Suppressor macrophage treated with lipopolysaccharide for 4 hours (primary cell): ENCODE data around the gene SH2D1A.
"Not testable (repeated sequence)": the region's sequence is repeated elsewhere in the genome, so short reads cannot be mapped to it uniquely, and the experiment has no call there.

Source experiments
- DNase-seq: peaks from one replicate; pipeline ENCODE4 v3.0.0-alpha.2; 2020

SH2D1A gene

DNA sequence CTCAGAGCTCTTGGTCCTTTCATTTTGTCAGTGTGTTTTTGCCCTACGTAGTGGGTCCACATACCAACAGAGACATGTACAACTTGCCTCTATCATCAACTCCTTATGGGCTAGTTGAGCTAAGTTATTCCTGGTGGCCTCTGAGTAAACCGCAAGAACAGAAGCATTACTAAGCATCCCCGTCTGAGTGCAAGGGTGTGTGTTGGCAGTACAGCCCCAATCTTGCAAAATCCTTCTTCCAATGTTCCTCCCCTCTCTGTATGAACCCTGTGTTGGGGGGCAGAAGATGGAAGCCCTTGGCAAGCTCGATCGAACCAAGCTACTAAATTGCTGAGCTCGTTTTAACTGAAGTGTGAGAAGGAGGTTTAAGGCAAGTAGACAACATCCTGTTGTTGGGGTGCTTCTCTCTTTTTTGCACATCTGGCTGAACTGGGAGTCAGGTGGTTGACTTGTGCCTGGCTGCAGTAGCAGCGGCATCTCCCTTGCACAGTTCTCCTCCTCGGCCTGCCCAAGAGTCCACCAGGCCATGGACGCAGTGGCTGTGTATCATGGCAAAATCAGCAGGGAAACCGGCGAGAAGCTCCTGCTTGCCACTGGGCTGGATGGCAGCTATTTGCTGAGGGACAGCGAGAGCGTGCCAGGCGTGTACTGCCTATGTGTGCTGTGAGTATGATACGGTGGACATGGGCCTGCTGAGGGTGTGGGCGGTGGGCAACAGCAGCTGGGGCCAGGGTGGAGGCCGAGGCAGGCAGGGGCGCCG, at the start of gene SH2D1A:
Gene SH2D1A, plus strand, starts transcription at position 447 of the 760 bp plus-strand sequence. Its CDS starts 80 bp downstream, at position 527.
- no peak for DNase-seq

DNA sequence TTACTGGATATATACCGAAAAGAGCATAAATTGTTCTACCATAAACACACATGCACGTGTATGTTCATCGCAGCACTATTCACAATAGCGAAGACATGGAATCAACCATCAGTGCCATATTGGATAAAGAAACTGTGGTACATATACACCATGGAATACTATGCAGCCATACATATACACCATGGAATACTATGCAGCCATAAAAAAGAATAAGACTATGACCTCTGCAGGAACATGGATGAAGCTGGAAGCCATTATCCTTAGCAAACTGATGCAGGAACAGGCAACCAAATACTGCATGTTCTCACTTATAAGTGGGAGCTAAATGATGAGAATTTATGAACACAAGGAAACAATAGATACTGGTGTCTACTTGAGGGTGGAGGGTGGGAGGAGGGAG, 47.0 kb upstream of the SH2D1A start:
- DNase-seq, result not testable (repeated sequence)

DNA sequence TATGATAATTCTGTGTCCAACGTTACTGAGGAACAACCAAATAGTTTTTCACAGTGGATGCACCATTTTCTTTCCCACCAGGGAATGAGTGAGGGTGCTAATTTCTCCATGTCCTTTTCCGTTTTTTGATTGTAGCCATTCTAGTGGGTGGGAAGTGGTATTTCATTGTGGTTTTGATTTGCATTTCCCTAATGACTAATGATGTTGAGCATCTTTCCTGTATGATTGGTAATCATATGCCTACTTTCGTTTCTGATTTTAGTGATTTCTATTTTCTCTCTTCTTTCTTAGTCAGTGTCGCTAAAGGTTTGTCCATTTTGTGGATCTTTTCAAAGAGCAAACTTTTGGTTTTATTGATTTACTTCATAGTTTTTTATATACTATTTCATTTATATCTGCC, 46.0 kb upstream of the SH2D1A start:
- DNase-seq, result peak; percentile 42

DNA sequence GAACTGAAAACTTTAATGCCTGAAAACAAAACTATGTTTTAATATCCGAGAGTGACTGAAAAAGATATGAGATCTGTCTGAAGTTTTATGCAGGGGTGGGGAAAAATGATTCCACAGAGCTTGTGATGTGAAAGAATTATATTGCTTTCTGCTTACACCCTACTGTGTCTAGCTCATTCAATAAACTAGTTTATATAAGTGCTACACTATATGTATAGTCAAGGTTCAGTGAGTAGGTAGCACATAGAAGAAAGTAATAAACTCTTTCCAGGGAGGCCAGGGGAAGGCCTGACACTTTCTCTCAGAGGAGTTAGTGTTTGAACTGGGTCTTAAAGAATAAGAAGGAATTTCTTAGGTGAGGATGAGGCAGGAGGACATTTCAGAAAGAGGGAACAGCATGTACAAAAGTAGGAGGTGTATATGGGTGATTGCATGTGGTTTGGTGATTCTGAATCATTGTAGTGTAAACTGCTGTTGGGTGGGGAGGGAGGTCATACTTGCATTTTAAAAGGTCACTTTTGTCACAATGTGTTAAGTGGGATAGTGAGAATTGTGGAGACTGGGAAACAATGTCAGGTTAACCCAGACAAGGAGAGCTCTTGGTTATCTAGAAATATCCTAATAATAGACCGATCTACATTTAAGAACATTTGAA, 39.0 kb upstream of the SH2D1A start:
- no peak for DNase-seq

DNA sequence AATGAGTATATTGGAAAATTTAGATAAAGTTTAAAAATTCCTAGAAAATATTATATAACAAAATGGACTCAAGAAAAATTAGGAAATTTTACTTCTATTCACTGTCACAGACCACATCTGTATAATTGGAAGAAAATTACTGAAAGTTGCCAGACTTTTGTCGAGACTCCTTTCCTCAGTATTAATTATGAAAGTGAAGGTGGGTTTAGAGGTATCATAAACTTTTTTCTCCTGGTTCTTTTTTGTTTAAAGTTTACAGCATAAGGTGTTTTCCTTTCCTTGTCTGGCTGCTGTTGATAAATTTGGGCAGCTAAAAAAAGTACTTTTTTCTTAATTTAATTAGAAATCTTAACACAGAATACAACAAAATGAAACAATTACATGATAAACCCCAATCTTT, 20.6 kb upstream of the SH2D1A start:
- DNase-seq, result no peak

DNA sequence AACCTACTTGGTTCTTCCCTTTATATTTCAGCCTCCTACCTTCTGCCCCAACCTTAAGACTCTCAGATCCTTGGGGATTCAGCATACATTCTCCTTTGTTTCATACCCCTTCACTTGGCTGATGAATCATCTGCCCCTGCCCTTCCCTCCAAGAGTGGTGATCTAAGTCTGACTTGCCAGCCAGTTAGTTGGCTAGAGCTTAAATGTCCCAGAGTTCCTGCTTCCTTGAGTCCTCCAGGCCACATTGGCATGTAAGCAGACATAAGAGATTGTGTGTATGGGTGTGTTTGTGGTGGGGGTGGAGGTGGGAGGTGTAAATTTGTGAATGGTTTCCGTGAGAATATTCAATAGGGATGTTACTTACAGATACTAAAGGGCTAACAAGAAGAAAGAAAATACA, 17.6 kb upstream of the SH2D1A start:
- no peak for DNase-seq

DNA sequence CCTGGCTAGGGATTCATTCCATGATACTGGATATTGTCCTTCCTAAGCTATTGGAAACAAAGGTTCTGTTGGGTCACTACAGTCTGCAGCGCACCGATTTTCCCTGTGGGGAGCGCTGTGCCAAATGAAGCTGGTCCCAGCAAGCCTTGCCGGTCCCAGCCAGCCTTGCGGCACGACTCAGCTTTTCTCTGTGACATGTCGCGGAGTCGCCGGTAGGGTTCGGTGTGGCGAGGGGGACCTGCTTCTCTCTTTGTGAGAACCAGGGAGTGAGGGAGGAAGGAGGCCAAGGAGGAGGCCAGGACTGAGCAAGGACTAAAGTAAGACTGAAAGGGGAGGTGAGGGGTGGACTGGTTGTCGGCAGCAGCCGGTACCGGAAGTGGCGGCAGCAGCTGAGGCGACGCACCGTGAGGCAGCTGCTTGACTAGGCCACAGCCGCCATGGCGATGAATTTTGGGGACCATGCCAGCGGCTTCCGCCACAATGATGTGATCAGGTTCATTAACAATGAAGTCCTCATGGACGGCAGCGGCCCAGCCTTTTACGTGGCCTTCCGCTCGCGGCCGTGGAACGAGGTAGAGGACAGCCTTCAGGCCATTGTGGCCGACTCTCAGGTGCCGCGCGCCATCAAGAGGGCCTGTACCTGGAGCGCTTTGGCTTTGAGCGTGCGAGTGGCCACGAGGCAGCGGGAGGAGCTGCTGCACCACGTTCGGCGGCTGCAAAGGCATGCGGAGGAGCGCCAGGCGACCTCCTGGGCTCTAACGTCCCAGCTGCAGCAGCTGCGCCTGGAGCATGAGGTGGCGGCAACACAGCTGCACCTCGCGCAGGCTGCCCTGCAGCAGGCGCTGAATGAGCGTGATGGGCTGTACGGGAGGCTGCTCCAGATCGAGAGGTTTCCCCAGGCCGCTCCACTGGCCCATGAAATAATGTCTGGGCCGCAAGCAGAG, 13.6 kb upstream of the SH2D1A start, which contains the start of gene TEX13D:
Gene TEX13D, plus strand, starts transcription at position 180 of the 944 bp plus-strand sequence. Its CDS starts 258 bp downstream, at position 438.
- DNase-seq, result no peak

DNA sequence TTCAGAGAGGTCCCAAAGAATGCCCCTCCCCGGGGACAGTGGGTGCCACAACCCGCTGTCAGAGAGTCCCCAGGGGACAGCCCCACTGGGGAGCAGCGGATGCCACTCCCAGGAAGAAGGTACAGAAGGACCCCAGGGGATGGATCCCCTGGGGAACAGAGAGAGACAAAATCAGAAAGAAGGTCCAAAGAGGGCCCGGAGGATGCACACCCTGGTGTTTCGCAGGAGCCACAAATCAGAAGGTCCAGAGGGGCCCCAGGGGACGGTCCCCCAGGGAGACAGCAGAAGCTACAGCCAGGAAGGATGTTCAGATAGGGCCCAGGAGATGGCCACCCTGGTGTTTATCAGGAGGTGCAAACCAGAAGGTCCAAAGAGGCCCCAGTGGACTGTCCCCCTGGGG, 12.5 kb upstream of the SH2D1A start:
- no peak for DNase-seq

DNA sequence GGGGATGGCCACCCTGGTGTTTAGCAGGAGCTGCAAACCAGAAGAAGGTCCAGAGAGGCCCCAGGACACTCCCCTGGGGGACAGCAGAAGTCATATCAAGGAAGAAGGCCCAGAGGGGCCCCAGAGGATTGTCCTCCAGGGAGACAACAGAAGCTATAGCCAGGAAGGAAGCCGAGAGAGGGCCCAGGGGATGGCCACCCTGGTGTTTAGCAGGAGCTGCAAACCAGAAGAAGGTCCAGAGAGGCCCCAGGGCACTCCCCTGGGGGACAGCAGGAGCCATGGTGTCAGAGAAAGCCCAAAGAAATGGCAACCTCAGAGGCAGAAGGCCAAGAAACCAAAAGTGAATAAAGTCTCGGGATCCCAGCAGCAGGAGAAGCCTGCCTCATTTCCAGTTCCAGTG, 11.8 kb upstream of the SH2D1A start:
- DNase-seq, result not testable (repeated sequence)

DNA sequence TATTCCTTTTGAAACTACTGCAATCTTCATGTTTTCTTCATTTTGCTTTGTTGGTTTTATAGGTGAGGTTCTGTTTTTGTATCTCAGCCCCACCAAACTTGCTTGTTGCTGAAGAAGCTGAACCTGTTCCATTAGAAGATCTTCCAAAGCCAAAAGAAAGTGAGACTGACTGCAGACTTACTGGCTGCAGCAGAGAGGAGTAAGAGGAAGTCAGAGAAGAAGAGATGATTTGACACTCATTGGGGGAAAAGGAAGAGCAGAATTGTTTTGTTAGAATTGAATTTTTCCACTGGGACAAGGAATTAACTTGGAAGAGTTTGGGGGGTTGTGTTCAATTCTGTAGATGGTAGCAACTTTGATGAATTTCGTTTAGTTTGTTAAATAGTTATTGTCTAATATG, 10.8 kb upstream of the SH2D1A start:
- no peak for DNase-seq

DNA sequence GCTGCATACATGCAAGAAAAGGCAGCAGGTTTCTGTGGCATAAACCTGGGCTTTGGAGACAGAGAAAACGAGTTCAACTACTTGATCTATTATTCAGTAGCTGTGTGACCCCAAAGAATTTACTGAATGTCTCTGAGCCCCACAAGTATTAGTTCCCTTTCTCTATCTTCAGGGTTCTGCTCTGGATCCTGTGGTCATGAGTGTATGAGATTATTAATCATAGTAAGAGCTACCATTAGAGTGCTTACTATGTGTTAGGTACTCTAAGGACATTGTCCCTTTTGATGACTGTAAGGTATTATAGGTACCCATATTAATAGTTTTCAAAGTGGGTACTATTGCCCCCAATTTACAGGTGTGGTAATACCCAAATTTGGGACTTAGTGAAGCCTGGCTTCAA, 8.4 kb upstream of the SH2D1A start:
- DNase-seq, result no peak

DNA sequence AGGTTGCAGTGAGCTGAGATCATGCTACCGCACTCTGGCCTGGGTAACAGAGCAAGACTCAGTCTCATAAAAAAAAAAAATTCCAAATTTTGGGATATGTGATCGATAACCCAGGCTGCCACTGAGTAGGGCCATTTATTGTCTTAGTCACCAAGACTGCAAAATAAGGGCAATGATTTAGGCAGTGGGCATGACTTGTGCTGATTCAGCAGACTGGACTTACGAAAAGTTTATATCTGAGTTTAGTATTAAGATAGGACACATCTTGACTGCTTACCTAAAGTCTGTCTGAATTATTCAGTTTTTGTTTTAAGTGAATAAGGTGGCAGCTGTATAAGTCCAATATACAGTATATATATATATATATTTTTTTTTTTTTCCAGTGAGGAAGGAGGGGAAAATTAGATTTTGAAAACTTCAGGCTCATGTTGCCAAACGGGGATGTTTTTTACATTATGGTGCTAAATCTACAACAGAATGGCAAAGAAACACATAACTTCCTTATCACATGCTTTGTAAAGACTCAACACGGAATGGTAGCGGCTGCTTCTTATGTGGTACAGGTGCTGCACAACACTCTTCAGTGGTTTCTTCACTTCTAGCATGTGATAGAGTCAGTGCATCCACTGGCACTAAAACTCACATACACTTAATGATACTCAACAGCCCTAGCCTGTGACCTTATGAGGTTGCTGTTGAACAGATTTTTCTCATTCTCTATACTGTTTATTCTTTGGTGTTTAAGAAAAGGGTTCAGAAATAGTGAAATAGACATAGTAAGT, 7.4 kb upstream of the SH2D1A start:
- DNase-seq, result no peak

DNA sequence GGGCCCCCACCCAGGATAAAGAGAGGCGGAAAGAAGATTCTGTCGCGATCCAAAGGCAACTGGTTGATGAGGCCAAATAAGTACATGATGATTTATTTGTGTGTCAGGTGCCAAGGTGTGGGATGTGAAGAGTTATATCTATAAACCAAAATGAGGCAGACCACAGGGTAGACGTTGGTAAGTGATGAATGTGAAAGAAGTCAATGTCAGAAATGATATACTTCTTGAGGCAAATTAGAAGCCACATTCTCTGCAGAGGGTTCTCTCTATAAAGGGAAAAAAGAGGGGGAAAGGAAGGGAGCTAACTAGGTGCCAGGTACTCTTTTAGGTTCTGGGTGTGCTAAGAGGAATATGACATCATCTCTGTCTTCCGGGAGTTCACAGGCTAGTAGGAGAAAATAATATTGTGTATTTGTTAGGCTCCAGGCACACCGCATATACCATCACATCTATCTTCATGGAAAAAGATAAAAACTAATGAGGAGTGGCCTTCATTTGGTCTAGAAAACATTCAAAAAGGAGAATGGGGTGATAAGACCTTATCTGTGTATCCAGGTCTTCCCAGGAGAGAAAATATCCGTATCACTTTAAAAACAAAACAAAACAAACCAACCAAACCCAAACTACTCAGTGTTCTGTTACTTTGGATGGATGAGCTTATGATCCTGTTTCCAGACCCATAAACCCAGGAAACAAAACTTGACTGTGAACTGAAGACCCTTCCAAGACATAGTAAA, 4.8 kb upstream of the SH2D1A start:
- DNase-seq, result no peak

DNA sequence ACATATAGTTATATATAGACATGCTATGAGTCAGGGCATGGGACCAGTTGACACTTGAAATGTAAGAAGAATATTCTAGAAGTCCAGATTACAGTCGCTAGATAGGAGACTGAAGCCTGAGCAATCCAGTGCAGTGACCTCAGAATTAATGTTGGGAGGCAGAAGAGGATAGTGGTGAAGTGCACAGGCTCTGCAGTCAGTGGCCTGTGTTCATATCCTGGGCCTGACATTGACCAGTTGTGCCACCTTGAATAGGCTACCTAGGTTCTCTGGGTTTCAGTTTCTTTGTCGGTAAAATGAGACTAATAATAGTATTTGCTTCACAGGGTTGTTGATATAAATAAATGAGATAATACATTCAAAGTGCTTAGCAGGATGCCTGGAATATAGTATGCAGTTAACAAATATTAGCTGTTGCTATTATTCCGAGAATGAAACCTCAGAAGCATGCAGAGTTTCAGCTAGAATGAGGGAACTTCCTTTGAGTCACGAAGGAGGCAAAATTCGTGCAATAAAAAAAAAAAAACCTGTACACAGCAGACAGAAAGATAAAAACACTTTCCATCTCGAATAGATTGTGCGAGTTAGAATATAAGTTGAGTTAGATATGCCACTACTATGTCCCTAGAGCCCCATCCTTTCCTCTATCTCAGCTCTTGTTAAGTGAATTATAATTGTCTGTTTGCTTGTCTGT, 4.0 kb upstream of the SH2D1A start:
- DNase-seq, result no peak

DNA sequence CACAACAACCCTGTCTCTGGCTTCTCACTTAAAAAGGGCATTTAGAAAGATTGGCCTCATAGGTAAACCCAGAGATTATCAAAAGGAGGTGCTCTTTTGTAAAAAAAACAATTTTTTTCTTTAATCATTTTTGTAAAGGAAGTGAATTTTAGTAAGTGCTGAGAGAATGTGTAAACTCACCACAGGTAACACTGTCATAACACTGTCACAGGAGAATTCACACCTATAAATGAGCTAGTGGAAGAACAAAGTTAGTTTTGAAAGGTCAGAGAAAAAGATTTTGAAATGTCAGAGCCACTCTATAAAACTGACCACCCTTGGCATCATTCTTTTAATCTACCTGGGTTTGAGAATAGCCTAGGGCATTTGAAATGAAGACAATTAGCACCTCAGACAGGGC, 3.3 kb upstream of the SH2D1A start:
- DNase-seq, result no peak

DNA sequence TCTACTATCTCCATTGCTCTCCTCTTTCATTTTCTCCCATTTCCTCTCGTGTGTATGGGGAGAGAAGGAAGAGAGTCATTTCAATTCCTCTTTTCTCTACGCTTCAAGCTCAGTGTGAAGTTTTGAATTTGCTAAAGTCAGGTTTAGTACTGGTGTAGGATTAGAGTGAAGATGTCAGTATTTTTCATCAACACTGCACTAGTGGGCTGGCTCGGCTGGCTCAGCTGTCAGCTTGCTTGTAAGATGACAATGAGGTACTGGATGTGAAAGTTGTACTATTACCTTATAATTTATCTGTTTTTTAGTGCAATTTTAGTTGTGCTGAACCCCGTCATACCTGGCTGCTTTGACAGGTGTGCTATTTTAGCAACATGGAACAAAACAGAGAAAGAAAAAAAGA, 2.1 kb upstream of the SH2D1A start:
- peak; percentile 5 for DNase-seq

DNA sequence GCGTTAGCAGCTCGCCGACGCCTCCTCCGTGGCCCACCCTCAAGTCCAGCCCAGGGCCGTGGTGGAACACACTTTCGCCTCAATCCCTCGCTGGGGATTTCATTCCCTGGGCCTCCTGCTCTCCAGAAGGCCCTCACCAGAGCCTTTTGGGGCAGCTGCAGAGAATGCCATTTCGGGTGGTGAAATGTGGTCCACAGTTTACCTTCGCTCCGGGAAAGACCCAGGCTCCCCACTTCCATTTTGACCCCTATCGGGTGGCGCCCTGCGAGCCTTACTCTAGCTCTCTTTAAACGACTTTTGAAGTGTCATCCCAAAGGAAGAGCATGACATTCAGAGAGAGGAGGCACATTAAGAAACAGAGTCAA, 496 bp downstream of the SH2D1A start:
- DNase-seq, result no peak

DNA sequence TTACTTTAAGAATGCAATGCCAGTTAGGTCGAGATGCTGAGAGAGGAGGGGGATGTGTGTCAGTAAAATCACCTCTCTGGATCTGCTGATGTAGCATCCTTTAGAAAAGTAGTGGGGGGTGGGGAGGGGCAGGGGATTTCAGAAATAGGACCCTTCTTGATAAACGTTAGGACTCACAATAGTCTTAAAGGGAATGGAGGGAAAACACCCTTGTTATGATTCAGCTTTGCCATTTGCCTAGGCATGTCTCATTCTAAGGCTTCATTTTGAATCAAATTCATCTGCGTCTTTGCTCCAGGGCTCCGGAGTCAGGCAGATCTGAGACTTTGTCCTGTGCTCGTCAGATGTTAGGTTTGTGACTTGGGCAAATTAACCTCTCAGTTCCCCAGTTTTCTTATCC, 879 bp downstream of the SH2D1A start:
- no peak for DNase-seq

DNA sequence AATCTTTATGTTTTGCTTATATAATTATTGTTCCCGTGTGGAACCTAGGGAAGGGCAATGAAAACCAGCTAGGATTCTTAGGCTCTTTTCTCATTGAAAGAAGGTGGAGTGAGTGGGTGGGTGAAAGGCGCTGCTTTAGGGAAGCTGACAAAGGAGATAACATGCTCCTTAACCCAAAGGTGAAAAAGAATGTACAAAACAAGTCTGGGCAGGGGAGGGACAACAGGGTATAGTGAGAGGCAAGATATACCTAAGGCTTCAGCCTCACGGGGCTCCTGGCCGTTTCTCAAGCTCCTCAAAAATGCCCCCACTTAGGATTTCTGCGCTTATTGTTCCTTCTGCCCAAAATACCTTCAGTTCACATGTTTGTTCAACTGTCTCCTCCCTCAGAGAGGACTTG, 1.8 kb downstream of the SH2D1A start:
- DNase-seq, result no peak

DNA sequence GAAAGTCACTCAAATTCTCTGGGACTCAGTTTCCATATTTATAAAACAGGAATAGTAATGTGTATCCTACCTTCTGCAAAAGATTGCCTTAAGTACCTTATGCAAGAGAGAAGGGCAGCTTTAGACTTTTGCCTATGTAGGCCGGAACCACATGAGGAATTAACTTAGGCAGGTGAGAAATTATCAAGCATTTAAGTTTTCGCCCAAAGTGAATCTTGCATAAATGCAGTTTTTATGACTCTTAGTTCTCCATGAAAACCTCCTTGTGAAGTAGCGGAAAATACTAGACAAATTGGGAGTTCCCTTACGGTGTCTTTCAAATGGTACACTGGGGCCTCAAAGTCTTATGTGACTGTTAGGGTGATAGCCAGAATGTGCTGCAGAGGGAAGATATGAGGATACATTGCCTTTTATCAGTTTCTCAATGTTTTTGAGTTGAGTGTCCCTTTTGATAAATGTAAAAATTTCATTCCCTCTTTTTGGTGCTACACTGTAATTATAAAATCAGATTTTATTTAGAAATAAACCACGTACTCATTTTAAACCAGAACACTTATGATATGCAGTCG, 2.6 kb downstream of the SH2D1A start:
- DNase-seq, result no peak

DNA sequence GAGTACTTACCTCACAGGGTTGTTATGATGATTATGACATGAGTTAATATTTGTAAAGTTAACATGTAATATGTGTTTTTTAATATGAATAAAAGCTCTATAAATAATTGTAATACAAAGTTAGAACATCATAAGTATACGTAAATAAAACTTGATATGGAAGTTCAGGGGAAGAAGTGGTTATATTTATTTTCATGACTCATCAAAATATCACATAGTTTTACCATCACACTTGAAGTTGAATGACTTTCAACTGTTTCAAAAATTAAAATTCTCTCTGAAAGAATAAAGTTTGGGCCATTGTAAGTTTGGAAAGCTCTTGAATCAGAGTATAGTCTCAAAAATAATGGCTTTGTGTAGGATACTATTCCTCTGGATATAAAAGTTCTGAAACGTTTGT, 8.3 kb downstream of the SH2D1A start:
- DNase-seq, result no peak
